HG03139 (cell line): ENCODE measurements around the gene FUT8.

Experiments used
- ATAC-seq: cut with Tn5 transposase; IDR thresholded peaks from one replicate; pipeline ENCODE4 v1.9.1; 2021; ENCODE audit not compliant: unreplicated experiment

FUT8 gene

GRCh38 chr14:65755331-65755730, 342.8 kb downstream of the FUT8 start:
- ATAC-seq, result no peak

GRCh38 chr14:65756880-65757279, 344.4 kb downstream of the FUT8 start:
- no peak for ATAC-seq

GRCh38 chr14:65769151-65769550, 356.6 kb downstream of the FUT8 start:
- no peak for ATAC-seq

GRCh38 chr14:65770681-65771080, 358.2 kb downstream of the FUT8 start:
- no peak for ATAC-seq

- no peak for ATAC-seq
These were observed 358.7 kb downstream of the FUT8 start for GRCh38 chr14:65771271-65771670.

- ATAC-seq, result no peak
These were observed 359.9 kb downstream of the FUT8 start for GRCh38 chr14:65772466-65772865.

GRCh38 chr14:65772921-65773574, 360.5 kb downstream of the FUT8 start:
- no peak for ATAC-seq

GRCh38 chr14:65774041-65774440, 361.5 kb downstream of the FUT8 start:
- ATAC-seq, result no peak

- no peak for ATAC-seq
These were observed 363.8 kb downstream of the FUT8 start for GRCh38 chr14:65776193-65776852.

GRCh38 chr14:65780566-65780965, 368.0 kb downstream of the FUT8 start:
- ATAC-seq, result no peak

- ATAC-seq, result no peak
These were observed 370.6 kb downstream of the FUT8 start for GRCh38 chr14:65783101-65783500.

GRCh38 chr14:65783576-65783975, 371.0 kb downstream of the FUT8 start:
- ATAC-seq, result no peak

- no peak for ATAC-seq
These were observed 372.0 kb downstream of the FUT8 start for GRCh38 chr14:65784574-65784973.

GRCh38 chr14:65787461-65787860, 374.9 kb downstream of the FUT8 start:
- ATAC-seq, result no peak

- no peak for ATAC-seq
These were observed 376.3 kb downstream of the FUT8 start for GRCh38 chr14:65788876-65789275.

GRCh38 chr14:65789363-65789762, 376.8 kb downstream of the FUT8 start:
- ATAC-seq, result no peak

- ATAC-seq, result no peak
These were observed 377.8 kb downstream of the FUT8 start for GRCh38 chr14:65790172-65790815.

GRCh38 chr14:65791191-65791981, 378.9 kb downstream of the FUT8 start:
- ATAC-seq, result no peak

GRCh38 chr14:65792208-65792905, 379.8 kb downstream of the FUT8 start:
- ATAC-seq, result no peak
